GM12801 (cell line): ENCODE data around the gene EEIG2.

ENCODE experiments used
- CTCF ChIP-seq: IDR thresholded peaks from one replicate; pipeline ENCODE4 v1.5.1; 2011; ENCODE audit warnings: control low read depth; ENCODE audit not compliant: insufficient read length; ENCODE audit errors: extremely low read depth

EEIG2 gene

GRCh38 chr1:108592030-108592759 lies 32.3 kb downstream of the EEIG2 start:
- no peak for TF ChIP-seq CTCF

GRCh38 chr1:108593448-108593847 lies 33.5 kb downstream of the EEIG2 start:
- no peak for TF ChIP-seq CTCF

GRCh38 chr1:108595507-108595906 lies 35.6 kb downstream of the EEIG2 start:
- TF ChIP-seq CTCF = no peak

- TF ChIP-seq CTCF = no peak
These were observed 37.1 kb downstream of the EEIG2 start for GRCh38 chr1:108597041-108597440.

GRCh38 chr1:108598340-108598739 lies 38.4 kb downstream of the EEIG2 start:
- TF ChIP-seq CTCF = no peak

- no peak for TF ChIP-seq CTCF
These were observed 40.6 kb downstream of the EEIG2 start for GRCh38 chr1:108600504-108600903.

GRCh38 chr1:108601708-108602410 lies 42.0 kb downstream of the EEIG2 start:
- no peak for TF ChIP-seq CTCF
